Mesodermal cell (in vitro differentiated cells): ENCODE data around the gene RELL1.
A peak's percentile ranks its signal among the peaks of the same experiment; 100 is the strongest.

ENCODE experiments used
- H3K27ac ChIP-seq: 2 replicates; pipeline ENCODE4 v1.7.0; 2013; ENCODE audit warnings: mild to moderate bottlenecking, low read depth, low read length, moderate library complexity; ENCODE audit not compliant: severe bottlenecking
- H3K36me3 ChIP-seq: 2 replicates; pipeline ENCODE4 v1.7.1; 2013; ENCODE audit warnings: mild to moderate bottlenecking, low read length, moderate library complexity; ENCODE audit not compliant: control insufficient read depth, insufficient read depth
- H3K4me1 ChIP-seq: one replicate; pipeline ENCODE4 v1.7.1; 2013; ENCODE audit warnings: mild to moderate bottlenecking, low read length; ENCODE audit not compliant: insufficient read depth, control insufficient read depth, poor library complexity, severe bottlenecking
- H3K4me3 ChIP-seq: 2 replicates; pipeline ENCODE4 v1.7.0; 2013; ENCODE audit warnings: low read length, control low read depth, mild to moderate bottlenecking; ENCODE audit not compliant: insufficient read depth, poor library complexity, severe bottlenecking; ENCODE audit errors: extremely low read depth
- H3K9me3 ChIP-seq: 2 replicates; pipeline ENCODE4 v1.7.1; 2013; ENCODE audit warnings: mild to moderate bottlenecking, low read length, moderate library complexity; ENCODE audit not compliant: control insufficient read depth
- WGBS, 2 experiments: methylation state at CpG; one replicate each; pipeline ENCODE4 v1.1.5; 2013; ENCODE audit warnings: missing lambda C conversion rate in 2 of 2; ENCODE audit not compliant: insufficient coverage in 2 of 2; 5-methylcytosine and 5-hydroxymethylcytosine counted together

RELL1 gene

GRCh38 chr4:37693450-37694190 lies 7.4 kb upstream of the RELL1 start:
- Histone ChIP-seq H3K4me3 (no peak overlapping the region), H3K9me3 (no peaks in the 10 kb centered on the region), H3K4me1 (no peaks in the 10 kb centered on the region), H3K27ac (peak overlapping the region; percentile 68), H3K36me3 (no peaks in the 10 kb centered on the region)
- 92 to 100% methylated on average over 1 to 2 of the region's 5 CpGs for WGBS, 2 experiments

GRCh38 chr4:37693030-37693429 lies 6.9 kb upstream of the RELL1 start:
- H3K4me1 ChIP-seq: no peaks in the 10 kb centered on the region
- peak overlapping the region; percentile 38 for H3K27ac ChIP-seq
- WGBS, 2 experiments: 80 to 82% methylated on average over 1 of the region's 2 CpGs
- H3K36me3 ChIP-seq: no peaks in the 10 kb centered on the region
- H3K4me3 ChIP-seq: no peak overlapping the region
- H3K9me3 ChIP-seq: no peaks in the 10 kb centered on the region

- Histone ChIP-seq H3K9me3 (no peaks in the 10 kb centered on the region), H3K36me3 (no peaks in the 10 kb centered on the region), H3K4me1 (peaks cover 6% of the 10 kb centered on the region), H3K27ac (no peak overlapping the region), H3K4me3 (no peak overlapping the region)
- WGBS, 2 experiments: no CpG with 5 or more reads among the region's 3 CpGs
These were observed 4.8 kb upstream of the RELL1 start for GRCh38 chr4:37690976-37691375.

GRCh38 chr4:37689353-37690095 lies 3.3 kb upstream of the RELL1 start:
- no peak overlapping the region for H3K4me3 ChIP-seq
- H3K9me3 ChIP-seq: no peaks in the 10 kb centered on the region
- H3K4me1 ChIP-seq: peaks cover 11% of the 10 kb centered on the region
- WGBS, 2 experiments: no CpG with 5 or more reads among the region's 1 CpG
- H3K27ac ChIP-seq: no peak overlapping the region
- no peaks in the 10 kb centered on the region for H3K36me3 ChIP-seq

GRCh38 chr4:37687681-37688080 lies 1.5 kb upstream of the RELL1 start:
- 93% methylated on average over 8 of the region's 9 CpGs; no CpG with 5 or more reads in 1 of the 2 experiments for WGBS, 2 experiments
- Histone ChIP-seq H3K36me3 (no peaks in the 10 kb centered on the region), H3K27ac (no peak overlapping the region), H3K4me1 (peaks cover 11% of the 10 kb centered on the region), H3K4me3 (no peak overlapping the region), H3K9me3 (no peaks in the 10 kb centered on the region)

GRCh38 chr4:37687194-37687562 lies 1.0 kb upstream of the RELL1 start:
- Histone ChIP-seq H3K4me3 (peak overlapping the region; percentile 73), H3K27ac (peak overlapping the region; percentile 73), H3K9me3 (no peaks in the 10 kb centered on the region), H3K4me1 (peaks cover 11% of the 10 kb centered on the region), H3K36me3 (no peaks in the 10 kb centered on the region)
- WGBS, 2 experiments: 65 to 73% methylated on average over 4 to 8 of the region's 9 CpGs

- H3K9me3 ChIP-seq: no peaks in the 10 kb centered on the region
- peak overlapping the region; percentile 74 for H3K27ac ChIP-seq
- 0% methylated on average over 42 to 56 of the region's 75 CpGs for WGBS, 2 experiments
- H3K36me3 ChIP-seq: no peaks in the 10 kb centered on the region
- H3K4me3 ChIP-seq: peak overlapping the region; percentile 73
- peaks cover 11% of the 10 kb centered on the region for H3K4me1 ChIP-seq
These were observed 278 bp downstream of the RELL1 start for GRCh38 chr4:37685823-37686372.

- peak overlapping the region; percentile 23 for H3K27ac ChIP-seq
- peaks cover 5% of the 10 kb centered on the region for H3K36me3 ChIP-seq
- H3K4me3 ChIP-seq: peak overlapping the region; percentile 73
- H3K4me1 ChIP-seq: peaks cover 11% of the 10 kb centered on the region
- no peaks in the 10 kb centered on the region for H3K9me3 ChIP-seq
- WGBS, 2 experiments: 1 to 7% methylated on average over 8 to 9 of the region's 16 CpGs
These were observed 884 bp downstream of the RELL1 start for GRCh38 chr4:37685161-37685822.

GRCh38 chr4:37684154-37684553 lies 2.0 kb downstream of the RELL1 start:
- Histone ChIP-seq H3K4me3 (no peak overlapping the region), H3K36me3 (peaks cover 6% of the 10 kb centered on the region), H3K9me3 (no peaks in the 10 kb centered on the region), H3K4me1 (peaks cover 11% of the 10 kb centered on the region), H3K27ac (no peak overlapping the region)
- WGBS, 2 experiments: 92 to 95% methylated on average over 2 of the region's 2 CpGs

GRCh38 chr4:37682701-37683401 lies 3.3 kb downstream of the RELL1 start:
- Histone ChIP-seq H3K36me3 (peaks cover 6% of the 10 kb centered on the region), H3K9me3 (no peaks in the 10 kb centered on the region), H3K4me3 (no peak overlapping the region), H3K27ac (no peak overlapping the region), H3K4me1 (peaks cover 11% of the 10 kb centered on the region)
- 73 to 74% methylated on average over 2 to 3 of the region's 7 CpGs for WGBS, 2 experiments
